GM21717 (cell line): Measurements from ENCODE around the gene POLD2.

Experiments
- ATAC-seq: cut with Tn5 transposase; IDR thresholded peaks from one replicate; pipeline ENCODE4 v1.9.1; 2021; ENCODE audit warnings: mild to moderate bottlenecking, moderate library complexity; ENCODE audit not compliant: unreplicated experiment

POLD2 gene

DNA sequence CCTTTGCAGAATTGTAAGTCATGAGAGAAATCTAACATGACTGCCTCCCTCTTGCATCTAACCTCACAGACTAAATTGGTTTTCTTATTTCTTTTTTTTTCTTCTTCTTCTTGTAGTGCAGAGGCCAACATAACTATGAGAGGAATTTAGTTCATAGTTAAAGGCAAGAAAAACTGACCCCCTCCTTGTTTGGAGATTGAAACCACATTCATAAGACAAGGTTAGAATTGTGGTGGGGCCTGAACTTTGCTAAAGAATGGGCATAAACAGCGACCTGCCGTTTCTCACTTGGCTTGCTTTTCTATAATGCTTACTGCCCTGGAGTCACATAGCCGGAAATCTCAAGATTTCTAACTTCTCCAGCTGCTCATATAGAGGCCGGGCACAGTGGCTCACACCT lies 38.6 kb downstream of the POLD2 start:
- no peak for ATAC-seq

DNA sequence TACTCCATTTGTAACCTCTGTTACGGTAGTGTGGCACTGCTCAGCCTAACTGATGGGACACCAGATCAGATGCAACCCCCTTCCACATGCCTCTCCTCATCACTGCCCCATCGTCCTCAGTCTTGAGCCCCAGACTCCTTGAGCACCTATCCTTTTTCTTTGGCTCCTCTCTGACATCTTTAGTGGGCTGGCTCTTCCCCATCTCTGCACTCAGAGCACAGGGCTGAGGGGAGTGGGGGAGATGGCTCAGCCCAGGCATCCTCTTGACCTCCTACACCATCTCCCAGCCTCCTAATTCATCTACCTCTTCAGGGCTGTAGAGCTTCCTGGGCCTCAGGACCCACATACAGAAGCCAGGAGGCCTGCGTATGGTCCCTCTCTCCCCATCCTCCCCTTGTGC lies 39.6 kb downstream of the POLD2 start:
- ATAC-seq, result no peak

DNA sequence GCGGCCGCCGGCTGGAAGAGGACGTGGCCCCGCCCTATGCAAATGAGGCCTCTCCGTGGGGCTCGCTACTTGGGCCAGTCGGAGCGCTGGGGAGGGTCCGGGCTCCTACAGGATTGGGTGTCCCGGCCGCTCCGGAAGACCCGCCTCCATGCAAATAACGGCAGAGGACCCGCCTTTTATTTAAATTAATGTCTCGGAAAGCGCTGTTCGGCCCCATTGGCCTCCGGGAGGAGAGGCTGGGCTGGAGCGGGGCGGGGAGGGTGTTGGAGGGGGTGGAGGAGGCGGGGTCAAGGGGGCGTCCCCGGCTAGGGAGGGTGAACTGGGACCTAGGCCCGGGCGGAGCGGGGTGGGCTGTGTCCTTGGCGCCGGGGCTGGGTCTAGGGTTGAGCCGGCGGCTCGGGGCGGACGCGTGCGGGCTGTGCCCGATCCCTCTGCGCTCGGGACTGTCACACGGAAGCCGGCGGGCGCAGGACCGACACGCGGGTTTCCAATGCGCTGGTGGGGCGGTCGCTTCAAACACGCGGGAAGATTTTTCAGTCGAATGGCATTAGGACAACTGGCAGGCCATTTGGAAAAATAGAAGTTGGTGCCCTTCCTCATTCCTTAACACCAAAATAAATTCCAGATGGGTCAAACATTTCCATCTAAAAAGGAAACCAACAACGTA lies 40.7 kb downstream of the POLD2 start:
- peak; percentile 87 for ATAC-seq

DNA sequence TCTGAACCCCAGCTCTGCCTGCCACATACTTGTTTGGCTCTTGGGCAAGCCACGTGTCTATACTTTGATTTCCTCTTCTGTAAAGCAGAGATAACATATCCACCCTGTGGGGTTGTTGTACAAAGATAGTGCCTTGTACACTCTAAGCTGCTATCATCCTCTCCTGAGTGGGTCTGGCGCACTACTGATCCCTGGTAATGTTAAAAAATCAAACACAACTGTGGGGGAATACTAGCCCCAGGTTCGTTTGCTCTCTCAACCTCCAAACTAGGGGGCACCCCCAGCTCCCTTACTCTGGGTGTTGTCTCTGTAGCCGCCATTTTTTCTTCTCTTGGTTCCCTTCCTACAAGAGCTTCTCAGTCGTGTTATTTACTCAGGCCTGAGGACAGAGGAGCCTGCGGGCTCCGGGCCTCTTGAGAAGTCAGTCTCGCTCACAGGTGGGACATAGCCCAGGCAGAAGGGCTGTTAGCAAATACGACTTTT lies 42.0 kb downstream of the POLD2 start:
- ATAC-seq, result no peak

DNA sequence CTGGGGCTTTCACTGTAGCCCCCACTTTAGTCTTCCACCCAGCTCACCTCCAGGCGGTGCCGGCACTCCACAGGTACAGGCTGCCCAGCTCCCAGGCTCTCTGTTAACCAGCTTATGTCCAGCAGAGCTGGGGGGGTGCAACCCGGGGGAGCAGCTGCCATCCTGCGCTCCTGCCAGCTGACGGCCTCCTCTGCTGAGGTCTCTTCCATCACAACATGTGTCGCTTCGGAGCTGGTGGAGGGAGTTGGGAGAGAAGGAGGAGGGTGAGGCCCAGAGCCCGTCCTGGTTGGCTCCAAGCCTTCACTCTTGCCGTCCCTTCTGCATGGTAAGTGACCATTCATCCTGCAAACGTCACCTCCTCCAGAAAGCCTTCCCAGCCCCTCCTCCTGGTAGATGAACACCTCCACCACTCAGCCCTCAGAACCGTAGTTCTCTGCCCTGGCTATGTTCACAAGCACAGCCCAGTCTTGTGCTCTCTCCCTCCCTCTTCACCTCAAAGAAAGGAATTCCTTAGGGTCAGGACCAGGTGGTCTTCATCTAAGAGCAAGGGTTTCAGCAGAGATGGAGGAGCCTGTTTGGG lies 42.6 kb downstream of the POLD2 start:
- no peak for ATAC-seq

DNA sequence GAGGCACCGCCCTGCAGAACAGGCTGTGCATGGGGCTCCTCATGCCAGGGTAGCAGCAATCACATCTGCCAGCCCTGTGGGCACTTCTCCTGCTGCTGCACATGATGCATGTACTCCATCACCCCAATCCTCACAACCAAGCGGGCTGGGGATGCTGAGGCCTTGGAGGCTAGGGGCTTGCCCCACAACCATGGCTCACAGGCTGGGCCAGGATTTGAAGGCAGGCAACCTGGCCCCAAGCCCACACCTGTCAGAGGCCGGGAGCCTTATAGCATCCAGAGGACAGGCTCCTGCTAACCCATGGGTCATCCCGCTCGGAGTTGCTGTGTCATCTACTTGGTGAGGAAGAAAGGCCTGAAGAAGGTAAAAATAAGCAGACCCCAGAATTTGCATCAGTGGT lies 43.2 kb downstream of the POLD2 start:
- ATAC-seq, result no peak

DNA sequence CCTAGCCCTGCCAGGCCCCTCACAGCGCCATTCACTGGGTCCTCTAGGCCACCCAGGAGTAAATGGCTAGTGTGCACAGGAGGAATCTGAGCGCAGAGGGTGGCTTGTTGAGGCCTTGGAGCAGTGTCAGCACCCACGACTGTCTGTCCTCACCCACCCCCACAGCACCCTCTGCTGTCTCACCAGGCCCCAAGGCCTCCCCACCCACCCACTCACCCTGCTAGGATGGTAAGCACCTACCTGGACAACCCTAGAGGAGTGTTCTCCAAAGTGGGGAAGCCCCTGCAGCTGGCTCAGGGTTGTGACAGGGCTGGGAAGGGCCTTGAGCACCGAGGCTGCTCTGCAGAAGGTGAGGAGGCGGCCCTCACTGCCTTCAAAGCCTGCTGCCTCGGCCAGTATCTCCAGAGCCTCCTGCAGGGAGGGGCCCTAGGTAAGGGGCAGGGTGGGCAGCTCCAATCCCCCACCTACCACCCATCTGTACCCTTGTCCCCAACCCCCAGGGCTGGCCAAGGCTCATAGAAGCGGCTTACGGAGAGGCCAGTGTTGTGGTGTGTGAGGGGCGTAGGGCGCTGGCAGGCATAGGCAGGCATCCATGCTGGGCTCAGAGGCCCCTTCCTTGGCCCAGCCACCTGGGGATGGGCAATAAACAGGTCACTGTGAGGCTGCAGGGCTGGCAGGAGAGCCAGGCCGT lies 43.9 kb downstream of the POLD2 start:
- no peak for ATAC-seq

DNA sequence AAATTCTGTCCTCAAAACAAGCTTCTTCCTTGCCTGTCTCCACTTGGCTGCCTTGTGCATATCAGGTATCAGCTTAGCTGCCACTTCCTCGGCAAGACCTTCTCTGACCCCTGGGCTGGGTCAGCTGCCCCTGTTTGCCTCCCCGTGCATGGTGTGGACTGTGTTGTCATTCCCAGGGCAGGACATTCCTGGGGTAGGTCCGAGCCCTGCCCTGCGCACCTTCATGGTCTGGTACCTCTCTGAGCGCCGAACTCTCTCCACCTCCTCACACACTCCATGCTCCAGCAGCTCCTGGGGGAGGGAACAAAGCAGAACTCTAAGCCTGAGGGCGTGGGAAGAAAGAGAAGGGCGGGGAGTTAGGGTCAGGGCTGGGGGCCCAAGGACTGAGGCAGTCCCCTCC lies 44.8 kb downstream of the POLD2 start:
- no peak for ATAC-seq

DNA sequence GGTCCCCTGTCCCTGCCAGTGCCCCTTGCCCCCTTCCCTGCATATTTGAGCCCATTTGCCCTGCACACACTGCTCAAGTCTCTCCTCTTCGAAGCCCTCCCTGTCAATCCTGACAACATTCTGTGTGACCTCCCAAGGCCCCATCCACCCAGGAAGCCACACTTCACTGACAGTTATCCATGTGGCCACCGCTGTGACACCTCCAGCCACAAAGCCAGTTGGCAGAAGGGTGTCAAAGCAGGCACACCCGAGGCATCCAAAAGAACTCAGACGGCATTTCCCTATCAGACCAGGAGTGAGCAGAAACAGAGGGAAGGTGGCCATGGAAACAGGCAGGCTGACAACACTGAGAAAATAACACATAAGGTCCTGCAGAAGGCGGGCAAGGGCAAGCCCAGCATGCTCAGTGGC lies 45.7 kb downstream of the POLD2 start:
- ATAC-seq, result no peak

DNA sequence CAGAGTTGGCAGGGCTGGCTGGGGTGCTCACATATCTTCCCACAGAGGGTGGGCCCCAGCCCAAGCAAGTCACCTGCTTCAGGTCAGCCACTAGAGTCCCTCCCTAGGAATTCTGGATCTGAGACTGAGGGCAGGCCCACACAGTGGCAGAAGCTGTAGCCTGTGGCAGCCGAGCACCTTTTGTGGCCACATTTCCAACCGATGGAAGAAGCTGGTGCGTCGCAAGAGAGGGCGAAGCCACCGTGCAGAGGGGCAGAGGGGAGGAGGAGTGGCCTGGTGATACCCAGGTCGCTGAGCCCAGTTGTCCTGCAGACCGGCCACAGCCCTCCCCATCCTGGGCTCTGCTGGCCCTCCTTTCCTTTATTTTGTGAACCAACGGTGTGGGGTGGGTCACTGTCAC lies 46.3 kb downstream of the POLD2 start:
- no peak for ATAC-seq

DNA sequence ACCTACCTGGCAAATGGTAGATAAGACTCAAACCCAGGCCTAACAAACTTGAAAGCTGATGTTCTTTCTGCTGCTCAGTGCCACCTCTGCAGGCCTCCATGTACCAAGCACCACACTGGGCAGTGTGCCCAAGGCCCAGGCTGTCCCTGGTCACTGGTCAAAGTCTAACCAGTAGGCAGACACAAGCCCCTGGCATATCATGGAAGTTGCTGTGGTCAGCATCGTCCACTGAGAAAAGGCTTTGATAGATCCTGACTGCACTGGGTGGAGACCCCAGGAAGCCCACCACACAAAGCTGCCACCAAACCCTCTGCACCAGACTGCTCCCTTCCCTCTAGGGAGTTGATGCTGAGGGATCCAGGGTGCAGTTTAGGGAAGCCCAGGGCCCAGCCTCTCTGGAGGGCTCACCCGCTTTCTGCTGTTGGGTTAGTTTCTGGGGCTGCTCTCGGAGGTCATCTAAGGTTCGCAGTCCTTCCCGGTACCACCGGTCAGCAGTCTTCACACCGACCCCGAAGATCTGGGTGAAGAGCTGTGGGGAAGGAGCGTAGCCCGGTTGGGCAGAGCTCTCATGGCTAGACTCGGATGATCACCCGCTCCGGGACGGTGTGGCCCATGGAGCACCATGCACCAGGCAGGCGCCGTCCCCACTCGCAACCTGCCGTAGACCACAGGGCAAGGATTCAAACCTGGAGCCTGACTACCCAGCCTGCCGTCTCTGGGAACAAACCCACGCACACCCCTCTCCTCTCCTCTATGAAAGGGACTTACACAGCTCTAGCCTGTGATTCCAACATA lies 47.0 kb downstream of the POLD2 start:
- ATAC-seq, result no peak

DNA sequence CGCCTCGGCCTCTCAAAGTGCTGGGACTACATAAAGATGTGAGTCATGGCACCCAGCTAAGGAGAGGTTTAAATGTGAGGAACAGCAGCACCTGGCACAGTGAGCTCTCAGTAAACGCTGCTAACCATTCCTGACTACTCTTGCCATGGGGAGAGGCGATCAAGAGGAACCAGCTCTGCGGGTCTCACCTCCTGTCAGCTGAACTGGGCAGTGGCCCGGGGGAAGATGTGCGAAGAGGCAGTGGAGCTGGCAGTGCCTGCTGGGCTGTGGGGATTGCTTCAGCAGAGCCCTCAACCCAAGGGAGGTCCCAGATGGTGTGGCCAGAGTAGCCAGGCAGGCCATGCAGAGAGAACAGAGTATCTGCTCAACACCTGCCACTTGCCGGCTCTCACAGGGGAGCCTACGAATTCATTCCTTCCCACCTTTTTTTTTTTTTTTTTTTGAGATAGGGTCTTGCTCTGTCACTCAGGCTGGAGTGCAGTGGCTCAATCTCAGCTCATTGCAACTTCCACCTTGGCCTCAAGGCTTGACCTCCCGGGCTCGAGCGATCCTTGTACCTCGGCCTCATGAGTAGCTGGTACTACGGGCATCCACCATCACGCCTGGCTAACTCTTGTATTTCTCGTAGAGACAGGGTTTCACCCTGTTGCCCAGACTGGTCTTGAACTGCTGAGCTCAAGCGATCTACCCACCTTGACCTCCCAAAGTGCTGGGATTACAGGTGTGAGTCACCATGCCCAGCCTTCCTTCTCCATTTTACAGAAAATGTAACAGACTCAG lies 47.9 kb downstream of the POLD2 start:
- ATAC-seq, result no peak

DNA sequence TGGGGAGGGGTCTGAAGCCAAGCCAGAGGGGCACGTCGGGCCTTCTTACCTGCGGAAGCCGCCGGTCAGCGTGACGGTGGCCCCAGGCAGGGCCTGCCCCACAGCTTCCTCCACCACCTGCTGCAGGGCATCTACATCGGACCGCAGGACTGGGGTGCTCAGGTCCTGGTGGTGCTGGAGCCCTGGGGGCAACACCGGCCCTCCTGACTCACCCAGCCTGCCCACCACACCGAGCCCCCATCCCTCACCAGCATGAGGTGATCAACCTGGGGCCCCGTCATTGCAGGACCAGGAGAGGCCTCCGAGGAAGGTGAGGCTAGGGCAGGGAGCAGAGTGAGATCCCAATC lies 49.0 kb downstream of the POLD2 start:
- no peak for ATAC-seq

DNA sequence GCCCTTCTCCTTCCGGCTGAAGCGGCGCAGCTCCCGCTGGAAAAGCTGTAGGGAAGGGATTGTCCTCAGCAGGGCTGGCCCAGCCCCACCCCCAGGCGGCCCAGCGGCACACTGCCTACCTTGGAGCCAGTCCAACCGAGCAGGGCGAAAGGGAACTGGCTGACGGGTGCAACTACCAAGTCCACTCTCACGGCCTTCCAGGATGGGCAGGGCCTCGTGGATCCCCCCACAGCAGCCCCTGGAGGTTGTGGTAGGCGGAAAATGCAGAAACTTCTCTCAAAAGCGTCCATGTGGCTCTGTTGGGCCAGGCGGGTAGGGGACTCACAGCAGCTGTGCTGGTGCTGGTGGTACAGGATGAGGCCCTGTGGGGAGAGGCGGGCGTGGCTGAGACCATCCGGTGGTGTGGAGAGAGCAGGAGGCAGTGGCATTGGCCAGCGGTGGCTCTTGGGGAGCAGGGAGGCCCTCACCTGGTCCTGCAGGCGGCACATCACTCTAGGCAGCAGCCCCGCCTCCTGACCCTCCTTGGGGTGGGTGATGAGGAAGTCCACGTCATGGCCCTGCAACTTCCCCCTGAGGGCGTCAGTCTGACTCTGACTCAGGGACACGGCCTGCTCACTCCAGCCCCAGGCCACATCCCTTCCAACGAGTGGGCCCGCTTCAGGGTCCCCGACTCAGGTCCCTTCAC lies 49.5 kb downstream of the POLD2 start:
- ATAC-seq, result peak; percentile 58

DNA sequence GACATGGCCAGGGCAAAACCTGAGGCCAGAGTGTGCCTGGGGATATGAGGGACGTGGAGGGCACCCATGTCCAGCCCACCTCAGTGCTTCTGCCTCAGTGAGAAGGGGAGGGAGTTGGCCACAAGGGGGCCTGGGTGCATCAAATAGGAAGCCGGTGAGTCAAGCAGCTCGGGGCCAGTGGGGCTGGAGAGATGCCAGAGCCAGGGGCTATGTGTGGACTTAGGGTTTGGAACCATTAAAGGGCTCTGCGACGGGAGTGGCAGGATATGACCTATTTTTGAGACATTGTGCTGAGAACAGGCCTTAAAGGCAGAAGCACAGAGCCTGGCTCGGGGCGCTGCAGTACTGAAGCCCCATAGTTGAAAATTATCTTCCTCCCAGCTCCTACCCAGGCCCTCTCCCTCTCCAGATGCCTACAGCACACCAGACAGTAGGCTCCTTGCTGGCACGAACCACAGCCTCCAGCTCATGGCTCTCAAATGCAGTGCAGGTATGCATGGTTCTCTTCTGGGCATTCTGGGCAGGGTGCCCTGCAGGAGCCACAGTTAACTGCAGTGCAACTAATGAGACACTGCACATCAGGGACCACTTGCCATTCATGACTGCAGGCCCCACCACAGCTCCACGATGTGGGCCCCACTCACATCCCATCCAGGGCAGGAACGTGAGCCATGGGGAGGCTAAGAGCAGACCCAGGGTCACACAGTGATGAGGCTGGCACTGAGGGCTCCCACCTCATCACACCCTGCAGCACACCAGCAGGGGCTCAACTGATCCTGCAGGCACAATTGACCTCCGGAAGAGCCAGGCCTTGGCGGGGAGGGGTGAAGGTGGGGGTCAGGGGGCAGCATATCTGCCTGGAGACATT lies 50.8 kb downstream of the POLD2 start:
- ATAC-seq, result no peak

DNA sequence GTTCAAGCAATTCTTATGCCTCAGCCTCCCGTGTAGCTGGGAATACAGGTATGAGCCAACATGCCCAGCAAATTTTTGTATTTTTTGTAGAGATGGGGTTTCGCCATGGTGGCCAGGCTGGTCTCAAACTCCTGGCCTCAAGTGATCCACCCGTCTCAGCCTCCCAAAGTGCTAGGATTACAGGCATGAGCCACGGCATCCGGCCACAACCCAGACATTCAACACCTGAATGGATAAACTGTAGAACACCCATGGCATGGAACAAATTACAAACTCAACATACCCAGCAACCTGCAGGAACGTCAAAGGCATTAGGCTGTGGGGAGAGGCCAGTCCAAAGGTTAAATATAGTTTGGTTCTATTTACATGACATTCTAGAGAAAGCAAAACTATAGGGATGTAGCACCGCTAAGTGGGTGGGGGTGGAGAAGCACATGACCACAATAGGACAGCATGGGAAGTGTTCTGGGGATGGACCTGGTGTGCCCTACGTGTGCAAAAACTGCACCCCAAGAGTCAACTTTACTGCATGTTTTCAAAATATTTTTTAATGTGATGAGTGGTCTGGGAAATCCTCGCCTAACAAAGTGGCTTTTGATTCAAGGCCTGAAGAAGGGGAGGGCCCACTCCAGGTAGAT lies 51.5 kb downstream of the POLD2 start:
- no peak for ATAC-seq

DNA sequence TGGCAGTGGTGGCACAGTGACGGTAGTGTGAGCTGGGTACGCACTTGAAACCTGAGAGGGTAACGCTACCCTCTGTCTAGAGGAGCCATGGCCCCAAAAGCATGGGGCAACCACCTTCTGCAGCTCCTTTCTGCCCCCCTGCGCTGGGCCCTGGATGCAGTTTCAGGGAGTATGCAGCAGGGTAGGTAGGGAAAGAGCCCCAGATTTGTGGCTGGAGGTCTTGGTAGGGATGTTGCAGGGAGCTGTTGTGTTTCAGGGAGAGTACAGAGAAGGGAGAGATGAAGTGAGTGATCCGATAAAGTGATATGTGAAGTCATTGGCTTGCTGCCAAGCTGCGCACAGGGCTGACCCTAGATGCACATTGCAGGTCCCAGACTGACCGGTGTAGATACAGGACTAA lies 55.3 kb downstream of the POLD2 start:
- ATAC-seq, result no peak

DNA sequence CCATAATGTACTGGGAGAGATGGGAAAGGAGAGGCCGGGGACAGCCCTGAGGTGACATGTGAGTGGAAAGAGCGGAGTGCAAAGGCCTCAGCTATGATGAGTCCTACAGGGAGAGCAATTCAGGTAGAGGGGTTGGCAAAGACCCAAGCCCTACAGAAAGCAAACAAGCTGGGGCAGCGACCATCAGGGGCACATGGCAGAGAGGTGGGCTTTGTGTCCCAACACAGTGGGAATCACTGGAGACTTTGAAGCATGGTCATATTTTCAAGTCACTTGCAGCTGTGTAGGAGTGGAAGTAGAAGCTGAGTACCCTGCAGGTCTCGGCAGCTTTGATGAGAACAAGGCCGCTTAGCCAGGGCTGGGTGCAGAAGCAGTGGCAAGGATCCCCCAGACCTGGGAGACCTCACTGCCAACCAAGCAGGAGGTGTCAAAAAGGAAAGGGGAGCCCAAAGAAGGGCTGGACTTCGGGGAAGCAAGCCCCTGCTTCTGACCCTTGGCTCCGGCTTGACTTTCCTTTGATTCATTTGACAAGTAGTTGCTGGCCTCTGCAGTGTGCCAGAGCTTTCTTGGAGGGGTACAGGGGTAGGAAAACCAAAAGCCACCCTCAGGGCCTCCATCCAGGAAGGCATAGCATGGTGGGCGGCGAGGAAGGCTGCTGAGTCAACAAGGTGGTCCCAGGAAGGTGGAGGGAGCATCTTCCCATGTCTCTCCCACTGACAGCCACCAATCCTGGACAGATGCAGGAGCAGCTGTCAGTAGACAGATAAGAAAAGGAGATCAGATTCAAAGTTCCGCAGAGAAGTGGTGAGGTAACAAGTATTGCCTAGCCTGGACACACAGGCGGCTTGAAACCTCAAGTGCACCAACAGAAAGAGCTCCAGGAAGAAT lies 56.0 kb downstream of the POLD2 start:
- ATAC-seq, result no peak
